H1 (cell line): ENCODE data around the gene HHAT. TPM values are rescaled to one million over a fixed set of nuclear protein-coding genes. Genes with fewer than 3 reads are reported as not detected.

Source experiments
- CTCF ChIA-PET: fragments of 300-600 bp; sonication (Branson Sonifier 250); formaldehyde crosslinking; loops from one replicate; lab custom pipeline; 2021; ENCODE audit not compliant: partially characterized antibody; lab: Charles Lee
- POLR2A ChIA-PET: fragments of 300-600 bp; sonication (Branson Sonifier 250); formaldehyde crosslinking; loops from one replicate; lab custom pipeline; 2021; ENCODE audit warnings: inconsistent platforms; ENCODE audit not compliant: partially characterized antibody; lab: Charles Lee
- DNase-seq, 2 experiments: peaks; one replicate each; pipeline versions ENCODE4 v3.0.0 to v3.0.0-alpha.2; 2010 to 2022; ENCODE audit warnings: low spot score in 2 of 2, low read depth in 1 of 2, mixed read lengths in 1 of 2
- FAIRE-seq: peaks from 2 replicates; lab custom pipeline; 2011; peaks lifted over from hg19 to GRCh38; lab: Jason Lieb, UNC
- H2AFZ ChIP-seq: 2 replicates; pipeline ENCODE4 v1.8.1; 2012; ENCODE audit warnings: low read length, inconsistent platforms
- H2AK5ac ChIP-seq: 2 replicates; pipeline ENCODE4 v1.6.1; 2013; ENCODE audit warnings: low read depth, low read length
- H2BK120ac ChIP-seq: replicated peaks from 2 replicates; pipeline ENCODE3; 2013; ENCODE audit warnings: low read depth, low read length, inconsistent platforms
- H2BK12ac ChIP-seq: 2 replicates; pipeline ENCODE4 v1.6.1; 2013; ENCODE audit warnings: low read depth, low read length
- H2BK15ac ChIP-seq: 2 replicates; pipeline ENCODE4 v1.6.1; 2013; ENCODE audit warnings: low read length
- H2BK20ac ChIP-seq: 2 replicates; pipeline ENCODE4 v1.6.1; 2013; ENCODE audit warnings: low read length
- H2BK5ac ChIP-seq: 2 replicates; pipeline ENCODE4 v1.6.1; 2013; ENCODE audit warnings: low read depth, low read length
- H3K14ac ChIP-seq: 2 replicates; pipeline ENCODE4 v1.6.1; 2013; ENCODE audit warnings: inconsistent platforms; ENCODE audit not compliant: insufficient read length
- H3K18ac ChIP-seq: 2 replicates; pipeline ENCODE4 v1.6.1; 2013; ENCODE audit warnings: low read length; ENCODE audit errors: extremely low read depth
- H3K23ac ChIP-seq: 2 replicates; pipeline ENCODE4 v1.6.1; 2013; ENCODE audit warnings: inconsistent platforms; ENCODE audit not compliant: insufficient read length
- H3K23me2 ChIP-seq: 2 replicates; pipeline ENCODE4 v1.6.1; 2013; ENCODE audit warnings: low read depth, low read length
- H3K27ac ChIP-seq: 2 replicates; pipeline ENCODE4 v1.6.1; 2011; ENCODE audit warnings: low read depth, low read length, inconsistent platforms
- H3K27me3 ChIP-seq, 4 experiments: replicated peaks in 1 of 4; 1 replicate in 1 of 4; 2 replicates in 3 of 4; pipeline versions ENCODE4 v1.6.1 to v1.8.1; 2011 to 2013; ENCODE audit warnings: low read length in 3 of 4, mild to moderate bottlenecking in 3 of 4, inconsistent platforms in 2 of 4, mixed read lengths in 2 of 4, moderate library complexity in 1 of 4; ENCODE audit not compliant: control insufficient read depth in 3 of 4, insufficient read depth in 3 of 4; ENCODE audit errors: extremely low read depth in 1 of 4
- H3K36me3 ChIP-seq, 4 experiments: 2 replicates each; pipeline versions ENCODE4 v1.6.1 to v1.8.1; 2011 to 2013; ENCODE audit warnings: mild to moderate bottlenecking in 4 of 4, low read length in 3 of 4, moderate library complexity in 2 of 4, control low read depth in 1 of 4, inconsistent platforms in 1 of 4; ENCODE audit not compliant: insufficient read depth in 4 of 4, control insufficient read depth in 2 of 4
- H3K4ac ChIP-seq: replicated peaks from 2 replicates; pipeline ENCODE3; 2013; ENCODE audit warnings: low read length, low read depth, mixed read lengths, inconsistent platforms; ENCODE audit not compliant: insufficient read length
- H3K4me1 ChIP-seq, 4 experiments: replicated peaks in 1 of 4; 1 replicate in 1 of 4; 2 replicates in 3 of 4; pipeline versions ENCODE4 v1.6.1 to v1.8.1; 2011 to 2013; ENCODE audit warnings: low read length in 3 of 4, inconsistent platforms in 2 of 4, mixed read lengths in 1 of 4; ENCODE audit not compliant: insufficient read depth in 4 of 4, control insufficient read depth in 3 of 4
- H3K4me2 ChIP-seq, 2 experiments: 2 replicates each; pipeline versions ENCODE4 v1.6.1 to v1.8.1; 2011 to 2013; ENCODE audit warnings: low read depth in 2 of 2, low read length in 2 of 2, control low read depth in 1 of 2, inconsistent platforms in 1 of 2, mild to moderate bottlenecking in 1 of 2; ENCODE audit not compliant: insufficient read depth in 1 of 2
- H3K4me3 ChIP-seq, 4 experiments: fragments of 200-600, 300-600 bp in 1 of 4; sonication (generic), shearing (Covaris generic), sonication (Bioruptor Twin) in 1 of 4; 2 replicates each; pipeline versions ENCODE4 v1.5.1 to v1.8.1; 2011 to 2016; ENCODE audit warnings: low read length in 4 of 4, low read depth in 3 of 4, control low read depth in 2 of 4, inconsistent platforms in 2 of 4, mild to moderate bottlenecking in 2 of 4, mixed read lengths in 1 of 4, moderate library complexity in 1 of 4; ENCODE audit not compliant: insufficient read depth in 2 of 4; ENCODE audit errors: extremely low read depth in 1 of 4
- H3K56ac ChIP-seq: replicated peaks from 2 replicates; pipeline ENCODE3; 2013; ENCODE audit warnings: low read depth, mild to moderate bottlenecking, mixed read lengths, low read length, inconsistent platforms; ENCODE audit not compliant: insufficient read length
- H3K79me1 ChIP-seq: 2 replicates; pipeline ENCODE4 v1.6.1; 2013; ENCODE audit warnings: low read depth, low read length, control low read depth
- H3K79me2 ChIP-seq, 2 experiments: 2 replicates each; pipeline versions ENCODE4 v1.6.1 to v1.8.1; 2012 to 2013; ENCODE audit warnings: low read length in 2 of 2, mild to moderate bottlenecking in 2 of 2, inconsistent platforms in 1 of 2; ENCODE audit not compliant: insufficient read depth in 2 of 2, control insufficient read depth in 1 of 2
- H3K9ac ChIP-seq, 4 experiments: replicated peaks in 1 of 4; 1 replicate in 1 of 4; 2 replicates in 3 of 4; pipeline versions ENCODE4 v1.6.1 to v1.8.1; 2011 to 2013; ENCODE audit warnings: low read depth in 3 of 4, low read length in 3 of 4, control low read depth in 2 of 4, mild to moderate bottlenecking in 2 of 4, moderate library complexity in 2 of 4, inconsistent platforms in 1 of 4; ENCODE audit errors: extremely low read depth in 1 of 4
- H3K9me3 ChIP-seq, 2 experiments: 2 replicates each; pipeline versions ENCODE4 v1.6.1 to v1.8.1; 2012 to 2013; ENCODE audit warnings: mild to moderate bottlenecking in 2 of 2, moderate library complexity in 2 of 2, control low read depth in 1 of 2, inconsistent platforms in 1 of 2, low read depth in 1 of 2, low read length in 1 of 2, mixed read lengths in 1 of 2; ENCODE audit not compliant: insufficient read depth in 2 of 2
- H4K20me1 ChIP-seq, 2 experiments: replicated peaks in 1 of 2; 2 replicates each; pipeline versions ENCODE3 to v1.8.1; 2011 to 2013; ENCODE audit warnings: inconsistent platforms in 2 of 2, low read length in 2 of 2, mild to moderate bottlenecking in 1 of 2; ENCODE audit not compliant: insufficient read depth in 2 of 2, control insufficient read depth in 1 of 2
- H4K5ac ChIP-seq: 2 replicates; pipeline ENCODE4 v1.6.1; 2013; ENCODE audit warnings: low read length, low read depth, mixed read lengths, inconsistent platforms; ENCODE audit not compliant: insufficient read length
- H4K8ac ChIP-seq: 2 replicates; pipeline ENCODE4 v1.8.0; 2013; ENCODE audit warnings: mild to moderate bottlenecking, moderate library complexity, low read length, inconsistent platforms; ENCODE audit not compliant: insufficient read depth; ENCODE audit errors: extremely low read depth
- H4K91ac ChIP-seq: replicated peaks from 2 replicates; pipeline ENCODE3; 2013; ENCODE audit warnings: low read length, mixed read lengths, inconsistent platforms; ENCODE audit not compliant: insufficient read length
- CBX8 ChIP-seq: fragments of 300-800, 300-1000 bp; sonication (generic); IDR thresholded peaks from 2 replicates; pipeline ENCODE4 v1.7.1; 2016; ENCODE audit warnings: low read depth, low read length, borderline replicate concordance
- CHD1 ChIP-seq: IDR thresholded peaks from 2 replicates; pipeline ENCODE4 v1.6.1; 2012; ENCODE audit warnings: low read depth, low read length, improper control_type of control experiment
- CTBP2 ChIP-seq: IDR thresholded peaks from 2 replicates; pipeline ENCODE4 v1.7.0; 2011; ENCODE audit warnings: borderline replicate concordance, mild to moderate bottlenecking, moderate library complexity, mixed read lengths, low read length; ENCODE audit not compliant: insufficient read depth, insufficient read length
- GTF2F1 ChIP-seq: IDR thresholded peaks from 2 replicates; pipeline ENCODE4 v1.6.1; 2012; ENCODE audit warnings: low read depth, low read length, improper control_type of control experiment, borderline replicate concordance
- MAFK ChIP-seq: IDR thresholded peaks from 2 replicates; pipeline ENCODE4 v1.6.1; 2012; ENCODE audit warnings: low read depth, mild to moderate bottlenecking, improper control_type of control experiment, low read length
- POU5F1 ChIP-seq: IDR thresholded peaks from 2 replicates; pipeline ENCODE4 v1.6.1; 2011; ENCODE audit warnings: low read depth, mild to moderate bottlenecking, low read length, moderate library complexity
- RAD21 ChIP-seq, 2 experiments: IDR thresholded peaks in 1 of 2; conservative IDR thresholded peaks in 1 of 2; 2 replicates each; pipeline ENCODE4 v1.6.1; 2011; ENCODE audit warnings: low read depth in 2 of 2, low read length in 2 of 2, improper control_type of control experiment in 1 of 2, inconsistent platforms in 1 of 2, mild to moderate bottlenecking in 1 of 2, moderate library complexity in 1 of 2
- SIN3A ChIP-seq, 2 experiments: IDR thresholded peaks in 1 of 2; conservative IDR thresholded peaks in 1 of 2; 2 replicates each; pipeline ENCODE4 v1.6.1; 2011 to 2012; ENCODE audit warnings: low read length in 2 of 2, improper control_type of control experiment in 1 of 2, low read depth in 1 of 2, mild to moderate bottlenecking in 1 of 2
- SP1 ChIP-seq: IDR thresholded peaks from 2 replicates; pipeline ENCODE4 v1.6.1; 2011; ENCODE audit warnings: low read depth, low read length
- WGBS, 2 experiments: shearing (Covaris generic) in 1 of 2; methylation state at CpG; one replicate each; pipeline versions ENCODE4 v1.1.6 to v1.1.7; 2013 to 2015; ENCODE audit warnings: low lambda C conversion rate in 2 of 2, mixed read lengths in 2 of 2, inconsistent platforms in 1 of 2, low coverage in 1 of 2, missing lambda C conversion rate in 1 of 2; ENCODE audit not compliant: insufficient replicate concordance in 2 of 2, insufficient coverage in 1 of 2, insufficient read length in 1 of 2; ENCODE audit errors: extremely low coverage in 1 of 2, missing lambda C conversion rate in 1 of 2; 5-methylcytosine and 5-hydroxymethylcytosine counted together
- polyA plus RNA-seq, 7 experiments: library from polyadenylated mRNA; depleted of rRNA in 3 of 7; stranded (reverse) in 5 of 7; unstranded in 2 of 7; fragments of >200 nt in 5 of 7; fragments of 200-250 nt in 2 of 7; gene quantifications; 1 replicate in 5 of 7; 2 replicates in 1 of 7; 4 replicates in 1 of 7; pipeline versions ENCODE4 v1.2.1 to v1.2.3, GENCODE V29; 2011 to 2013; ENCODE audit warnings: missing spikeins in 2 of 7, mixed read lengths in 2 of 7
- total RNA-seq: library from RNA; stranded (reverse); fragmentation: NEBNext Ultra II Directional; extraction: Animal tissue kit (Norgen Biotek cat#: 25700); gene quantifications from 2 replicates; pipeline ENCODE4 v1.2.1, GENCODE V29; 2021
- TF ChIP-seq, protein P1 (sequence below): IDR thresholded peaks from 2 replicates; pipeline ENCODE4 v1.6.1; 2012; ENCODE audit warnings: low read length, inconsistent platforms
- TF ChIP-seq, protein P2 (sequence below): IDR thresholded peaks from 2 replicates; pipeline ENCODE4 v1.6.1; 2012; ENCODE audit warnings: inconsistent platforms

Gene HHAT
- total and polyA plus RNA-seq, 2 of the 8 experiments (the other 6 are each of a cell fraction or from before 2014, with no cell fraction given): 0.15 to 0.51 TPM

GRCh38 chr1:210302501-210302900 is 26.2 kb upstream of the HHAT start:
- H3K9ac ChIP-seq: no peak overlapping the region
- no peak overlapping the region for H3K4me2 ChIP-seq
- H2BK20ac ChIP-seq: peak overlapping the region; percentile 37; the same call in 1 of the 2 replicates
- H2BK12ac ChIP-seq: no peak overlapping the region
- no peak overlapping the region for H3K4ac ChIP-seq
- H3K27ac ChIP-seq: no peak overlapping the region
- H3K23ac ChIP-seq: no peak overlapping the region
- no peak overlapping the region for H2BK120ac ChIP-seq
- no peaks in the 10 kb centered on the region for H3K79me1 ChIP-seq
- no peaks in the 10 kb centered on the region for H3K23me2 ChIP-seq
- H4K20me1 ChIP-seq: no peaks in the 10 kb centered on the region
- no peak overlapping the region for H4K5ac ChIP-seq
- H2BK15ac ChIP-seq: no peak overlapping the region
- ChIA-PET POLR2A (interaction anchor here (0.6 to 3.9 kb wide), 3 partner anchors 10 to 72 kb away, joined by 3 to 14 read pairs (median 9); no protein-coding TSS in a partner anchor), CTCF (interaction anchor here (0.6 to 4.7 kb wide), 16 partner anchors 9 to 675 kb away, joined by 3 to 43 read pairs (median 3); no protein-coding TSS in a partner anchor)
- no peak overlapping the region for H3K56ac ChIP-seq
- H3K27me3 ChIP-seq: no peaks in the 10 kb centered on the region
- H3K4me3 ChIP-seq: no peak overlapping the region
- no peak overlapping the region for H2BK5ac ChIP-seq
- no peak overlapping the region for H4K91ac ChIP-seq
- no peak overlapping the region for H4K8ac ChIP-seq
- no peak overlapping the region for H3K18ac ChIP-seq
- peaks cover 0 to 3% (median 0%) of the 10 kb centered on the region in 4 experiments; a peak in 1 of 7 replicates for H3K4me1 ChIP-seq
- no peak for DNase-seq
- H2AK5ac ChIP-seq: no peak overlapping the region
- no peak overlapping the region for H3K14ac ChIP-seq
- no peaks in the 10 kb centered on the region for H3K9me3 ChIP-seq
- no peaks in the 10 kb centered on the region for H3K36me3 ChIP-seq
- no peaks in the 10 kb centered on the region for H3K79me2 ChIP-seq
- no peak overlapping the region for H2AFZ ChIP-seq
- no peak for FAIRE-seq
- WGBS, 2 experiments: 95% methylated on average over 10 of the region's 10 CpGs; no CpG with 5 or more reads in 1 of the 2 experiments
- no peak for TF ChIP-seq MAFK
- no peak for TF ChIP-seq SP1
- no peak for TF ChIP-seq RAD21 (IDR thresholded peaks at IDR 0.05 in 1 of 2, conservative IDR thresholded peaks at IDR 0.05 in 1 of 2; ENCODE audit: low read depth in 2 of 2, low read length in 2 of 2)
- TF ChIP-seq POU5F1: no peak
- no peak for TF ChIP-seq CHD1
- no peak for TF ChIP-seq CTBP2
- TF ChIP-seq, protein P1, sequence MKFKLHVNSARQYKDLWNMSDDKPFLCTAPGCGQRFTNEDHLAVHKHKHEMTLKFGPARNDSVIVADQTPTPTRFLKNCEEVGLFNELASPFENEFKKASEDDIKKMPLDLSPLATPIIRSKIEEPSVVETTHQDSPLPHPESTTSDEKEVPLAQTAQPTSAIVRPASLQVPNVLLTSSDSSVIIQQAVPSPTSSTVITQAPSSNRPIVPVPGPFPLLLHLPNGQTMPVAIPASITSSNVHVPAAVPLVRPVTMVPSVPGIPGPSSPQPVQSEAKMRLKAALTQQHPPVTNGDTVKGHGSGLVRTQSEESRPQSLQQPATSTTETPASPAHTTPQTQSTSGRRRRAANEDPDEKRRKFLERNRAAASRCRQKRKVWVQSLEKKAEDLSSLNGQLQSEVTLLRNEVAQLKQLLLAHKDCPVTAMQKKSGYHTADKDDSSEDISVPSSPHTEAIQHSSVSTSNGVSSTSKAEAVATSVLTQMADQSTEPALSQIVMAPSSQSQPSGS: no peak
- no peak for TF ChIP-seq CBX8
- no peak for TF ChIP-seq SIN3A (conservative IDR thresholded peaks at IDR 0.05 in 1 of 2, IDR thresholded peaks at IDR 0.05 in 1 of 2; ENCODE audit: low read depth in 1 of 2, low read length in 2 of 2)
- TF ChIP-seq, protein P2, sequence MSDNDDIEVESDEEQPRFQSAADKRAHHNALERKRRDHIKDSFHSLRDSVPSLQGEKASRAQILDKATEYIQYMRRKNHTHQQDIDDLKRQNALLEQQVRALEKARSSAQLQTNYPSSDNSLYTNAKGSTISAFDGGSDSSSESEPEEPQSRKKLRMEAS: no peak
- no peak for TF ChIP-seq GTF2F1
